Retinal pigment epithelial cell (primary cell): ENCODE results near the gene WFDC12.

ENCODE experiments used
- DNase-seq: peaks from one replicate; pipeline ENCODE4 v3.0.0-alpha.2; 2010; ENCODE audit warnings: low read depth
- H3K4me3 ChIP-seq: 2 replicates; pipeline ENCODE4 v1.5.1; 2011; ENCODE audit warnings: mild to moderate bottlenecking, low read length, control low read depth, moderate library complexity
- CTCF ChIP-seq: conservative IDR thresholded peaks from 2 replicates; pipeline ENCODE4 v1.5.1; 2011; ENCODE audit warnings: low read depth, low read length, control low read depth, inconsistent platforms

WFDC12 gene

DNA sequence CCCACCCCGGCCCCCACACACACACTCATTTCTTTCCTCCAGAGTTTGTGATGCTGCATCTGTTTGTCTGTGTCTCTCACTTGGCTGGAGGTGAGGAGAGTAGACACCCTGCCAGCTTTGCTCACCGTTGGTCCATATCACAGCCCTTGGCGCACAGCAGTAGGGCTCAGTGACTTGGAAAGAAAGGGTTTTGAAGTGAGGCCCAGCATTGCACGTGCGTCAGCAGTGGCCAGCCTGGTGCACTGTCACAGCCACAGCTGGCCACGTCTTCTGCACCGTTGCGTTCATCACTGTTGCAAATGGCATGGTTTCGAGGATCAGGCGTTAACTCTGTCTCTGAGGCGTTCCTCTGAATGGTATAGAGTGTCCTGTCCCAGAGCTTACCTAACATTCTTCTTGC lies 13.0 kb downstream of the WFDC12 start:
- TF ChIP-seq CTCF, result no peak
- H3K4me3 ChIP-seq, result no peak overlapping the region
- DNase-seq, result no peak

GRCh38 chr20:45110301-45110700 lies 14.0 kb downstream of the WFDC12 start:
- H3K4me3 ChIP-seq, result no peak overlapping the region
- TF ChIP-seq CTCF, result no peak
- DNase-seq, result no peak

DNA sequence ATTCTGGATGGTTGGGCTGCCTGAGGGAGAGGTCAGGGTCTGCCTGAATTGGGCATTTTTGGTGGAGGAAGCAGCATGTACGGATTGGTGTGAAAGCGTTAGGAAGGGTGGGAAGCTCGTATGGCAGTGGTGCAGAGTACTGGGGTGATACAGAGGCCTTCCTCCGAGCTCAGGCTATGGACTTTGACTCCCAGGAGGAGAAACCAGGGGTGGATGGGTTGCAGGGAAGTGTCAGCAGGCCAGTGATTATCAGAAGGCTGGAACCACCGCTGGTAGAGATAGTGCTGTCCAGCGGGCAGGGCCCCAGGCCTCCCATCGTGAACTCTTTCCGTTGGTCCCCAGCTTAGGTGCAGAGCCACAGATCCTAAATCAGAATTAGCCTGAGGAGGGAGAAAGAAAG lies 14.6 kb downstream of the WFDC12 start:
- TF ChIP-seq CTCF, result no peak
- no peak for DNase-seq
- no peak overlapping the region for H3K4me3 ChIP-seq

DNA sequence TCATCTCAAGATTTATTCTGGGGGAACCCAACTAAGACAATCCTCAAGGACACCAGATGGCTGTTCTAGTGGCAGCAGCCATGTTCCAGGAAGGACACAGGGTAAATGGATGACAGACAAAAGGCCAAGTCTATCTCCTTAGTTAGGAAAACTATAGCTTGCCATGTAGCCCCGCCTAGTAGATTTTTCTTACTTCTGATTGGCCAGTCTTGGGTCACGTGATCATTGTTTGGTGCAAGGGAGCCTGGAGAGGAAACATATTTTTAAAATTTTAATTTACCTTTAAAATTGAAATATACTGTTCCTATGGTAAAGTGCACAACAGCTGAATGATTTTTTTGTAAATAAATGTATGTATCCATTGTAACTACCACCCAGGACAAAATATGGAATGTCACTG lies 18.9 kb downstream of the WFDC12 start:
- DNase-seq, result no peak
- no peak overlapping the region for H3K4me3 ChIP-seq
- TF ChIP-seq CTCF, result no peak

GRCh38 chr20:45104786-45105185 lies 19.5 kb downstream of the WFDC12 start:
- no peak for TF ChIP-seq CTCF
- no peak overlapping the region for H3K4me3 ChIP-seq
- DNase-seq, result no peak

- DNase-seq, result no peak
- H3K4me3 ChIP-seq, result no peak overlapping the region
- no peak for TF ChIP-seq CTCF
Measured at GRCh38 chr20:45103072-45103471, 21.2 kb downstream of the WFDC12 start.

DNA sequence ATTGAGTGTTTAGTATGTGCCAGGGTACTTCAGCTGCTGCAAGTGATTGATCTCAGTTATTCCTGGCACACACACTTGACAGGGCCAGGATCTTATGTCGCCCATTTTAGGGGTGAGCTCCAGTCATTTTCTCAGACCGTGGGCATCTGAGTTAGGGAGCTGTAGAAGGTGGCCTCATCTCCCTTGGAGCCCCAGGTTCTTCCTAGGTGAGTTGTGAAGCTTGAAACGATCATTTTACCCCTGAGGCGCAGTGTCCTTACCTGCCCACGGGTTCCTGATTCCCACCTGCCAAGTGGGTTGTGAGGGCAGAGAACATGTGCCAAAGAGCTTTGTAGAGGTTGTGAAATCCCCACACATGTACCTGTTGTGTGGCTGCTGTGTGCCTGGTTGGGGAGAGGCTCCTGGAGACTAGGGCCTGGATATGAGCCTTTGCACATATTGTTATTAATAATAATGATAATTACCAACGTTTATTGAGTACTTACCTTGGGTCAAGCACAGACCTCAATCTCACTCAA lies 22.9 kb downstream of the WFDC12 start:
- TF ChIP-seq CTCF, result no peak
- no peak overlapping the region for H3K4me3 ChIP-seq
- no peak for DNase-seq
